GM19452 (cell line): ENCODE results near the gene CERS5.
"Not testable (repeated sequence)": the region's sequence is repeated elsewhere in the genome, so short reads cannot be mapped to it uniquely, and the experiment has no call there.

Experiments used
- ATAC-seq: cut with Tn5 transposase; IDR thresholded peaks from one replicate; pipeline ENCODE4 v1.9.1; 2021; ENCODE audit not compliant: unreplicated experiment

The CERS5 gene

GRCh38 chr12:50104417-50105366, 62.5 kb downstream of the CERS5 start:
- ATAC-seq = no peak

DNA sequence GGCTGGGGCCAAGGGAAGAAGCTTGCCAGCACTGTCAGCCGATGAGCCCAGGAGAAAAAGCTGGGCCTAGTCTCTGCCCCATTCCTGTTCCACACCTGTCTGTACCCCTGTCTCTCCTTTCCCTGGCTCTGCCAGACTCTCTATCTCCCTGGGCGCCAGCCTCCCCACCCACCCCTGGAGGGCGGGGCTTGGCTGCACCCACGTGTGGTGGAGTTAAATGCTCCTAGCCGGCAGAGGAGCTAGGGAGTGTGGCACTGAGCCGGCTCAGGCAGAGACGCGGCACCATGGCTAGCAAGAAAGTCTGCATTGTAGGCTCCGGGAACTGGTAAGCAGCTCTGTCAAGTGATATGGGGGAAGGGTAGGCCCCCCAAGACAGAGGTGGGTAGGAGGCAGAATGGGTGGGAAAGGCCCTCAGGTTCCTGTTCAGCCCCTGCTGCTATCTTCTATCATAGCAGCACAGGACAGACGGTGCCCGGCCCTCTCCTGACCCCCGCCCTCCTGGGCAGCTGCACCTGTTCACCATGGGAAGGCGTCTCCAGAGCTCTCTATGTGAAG, 63.3 kb downstream of the CERS5 start, which contains the start of gene GPD1:
Gene GPD1, plus strand, starts transcription at position 242 of the 555 bp plus-strand sequence. Its CDS starts 43 bp downstream, at position 285.
- no peak for ATAC-seq

GRCh38 chr12:50103351-50103750, 63.8 kb downstream of the CERS5 start:
- ATAC-seq = no peak

DNA sequence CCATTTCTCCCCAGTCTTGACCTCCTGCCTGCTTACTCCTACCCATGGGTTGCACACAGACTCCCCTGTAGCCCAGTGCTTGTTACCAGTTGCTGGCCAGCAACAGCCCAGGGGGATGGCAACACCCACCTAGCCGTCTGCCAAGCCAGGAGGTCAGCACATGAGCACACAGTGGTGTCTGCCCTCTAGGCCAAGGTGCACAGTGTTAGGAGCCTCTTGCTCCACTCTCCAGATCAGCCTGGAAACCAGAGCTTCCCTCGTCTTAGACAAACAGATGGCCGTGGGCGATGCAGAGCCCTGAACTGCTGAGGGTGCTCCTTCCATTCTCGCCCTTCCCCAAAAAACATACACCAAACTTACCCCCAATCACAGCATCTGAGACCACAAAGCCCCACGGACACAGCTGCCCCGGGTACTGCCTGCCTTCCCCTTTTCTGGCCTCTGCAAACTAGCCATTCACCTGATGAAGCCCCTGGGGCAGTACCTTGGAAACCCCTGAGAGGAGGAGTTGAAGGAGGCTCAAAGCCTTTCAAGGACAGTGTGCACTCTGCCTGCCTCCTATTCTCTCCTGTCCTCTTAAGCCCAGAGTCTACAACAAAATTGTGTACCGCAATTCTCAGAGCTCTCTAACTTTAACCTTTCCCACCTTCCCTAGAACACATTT, 64.4 kb downstream of the CERS5 start:
- no peak for ATAC-seq

DNA sequence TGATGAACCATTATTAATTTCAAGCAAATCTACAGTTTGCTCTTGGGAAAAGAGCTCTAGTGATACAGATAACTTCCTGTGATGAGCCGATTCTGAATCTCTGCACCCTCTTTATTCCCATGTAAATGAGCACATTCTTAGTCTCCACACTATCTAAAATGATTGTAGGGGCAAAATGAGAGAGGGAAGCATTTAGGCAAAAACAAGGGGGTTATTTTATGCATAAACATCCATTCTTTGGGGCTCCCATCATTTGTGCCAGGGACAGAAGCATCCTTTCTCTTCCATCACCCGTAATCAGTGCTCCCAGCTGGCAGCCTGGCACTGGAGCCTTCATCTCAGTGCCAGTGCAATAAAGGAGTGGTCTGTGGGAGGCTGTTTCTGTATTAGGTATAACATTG, 65.0 kb downstream of the CERS5 start:
- no peak for ATAC-seq

GRCh38 chr12:50101663-50102062, 65.5 kb downstream of the CERS5 start:
- ATAC-seq = no peak

DNA sequence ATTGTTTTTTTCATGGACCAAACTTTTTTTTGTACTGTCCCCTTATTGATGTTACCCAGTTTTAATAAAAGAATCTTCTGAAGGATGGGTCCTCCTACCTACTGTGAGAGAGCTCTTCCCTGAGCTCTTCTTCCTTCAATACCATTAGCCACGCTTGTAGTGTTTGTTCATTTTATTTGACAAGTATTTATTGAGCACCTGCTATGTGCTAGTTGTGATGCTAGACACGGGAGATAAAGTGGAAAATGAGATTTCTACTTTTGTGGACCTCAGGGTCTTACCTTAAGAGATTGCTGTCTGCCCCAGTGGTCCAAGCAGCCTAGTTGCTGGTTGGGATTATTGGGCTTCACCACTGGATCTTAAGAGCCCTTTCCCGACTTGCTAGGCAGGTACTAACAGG, 66.6 kb downstream of the CERS5 start:
- ATAC-seq = no peak

GRCh38 chr12:50099302-50100008, 67.7 kb downstream of the CERS5 start:
- no peak for ATAC-seq

DNA sequence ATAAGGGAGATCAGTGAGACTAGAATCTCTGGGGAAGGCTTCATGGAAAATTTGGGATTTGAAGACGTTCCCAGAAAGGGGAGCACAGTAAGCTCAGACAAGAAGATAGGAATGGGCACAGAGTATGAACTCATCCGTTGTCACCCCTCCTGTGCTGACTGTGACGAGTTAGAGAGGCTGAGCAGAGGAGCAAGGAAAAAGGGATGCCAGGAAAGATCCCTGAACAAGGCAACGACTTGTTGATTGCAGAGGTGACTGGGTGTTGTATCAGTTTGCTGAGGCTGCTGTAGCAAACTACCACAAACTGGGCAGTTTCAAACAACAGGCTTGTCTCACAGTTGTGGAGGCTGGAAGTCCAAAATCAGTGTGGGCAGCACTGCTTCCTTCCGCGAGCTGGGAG, 69.2 kb downstream of the CERS5 start:
- no peak for ATAC-seq

GRCh38 chr12:50090391-50090790, 76.8 kb downstream of the CERS5 start:
- ATAC-seq = no peak

DNA sequence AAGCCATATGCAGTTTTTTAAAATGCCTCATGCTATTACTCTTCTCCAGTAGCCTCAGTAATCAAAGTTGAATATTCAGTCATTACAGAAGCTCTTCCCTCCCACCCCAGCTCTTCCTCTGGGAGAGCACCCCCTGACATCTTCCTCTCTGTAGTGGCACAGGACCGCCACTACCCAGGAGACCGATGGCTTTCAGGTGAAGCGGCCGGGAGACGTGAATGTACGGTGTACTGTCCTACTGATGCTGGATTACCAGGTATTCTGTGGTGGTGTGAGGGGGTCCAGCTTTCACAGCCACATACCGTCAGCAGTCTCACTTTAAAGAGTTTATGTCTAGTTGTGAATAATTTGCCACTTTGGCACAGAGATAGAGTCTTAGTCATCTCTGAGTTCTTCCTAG, 77.4 kb downstream of the CERS5 start:
- no peak for ATAC-seq

DNA sequence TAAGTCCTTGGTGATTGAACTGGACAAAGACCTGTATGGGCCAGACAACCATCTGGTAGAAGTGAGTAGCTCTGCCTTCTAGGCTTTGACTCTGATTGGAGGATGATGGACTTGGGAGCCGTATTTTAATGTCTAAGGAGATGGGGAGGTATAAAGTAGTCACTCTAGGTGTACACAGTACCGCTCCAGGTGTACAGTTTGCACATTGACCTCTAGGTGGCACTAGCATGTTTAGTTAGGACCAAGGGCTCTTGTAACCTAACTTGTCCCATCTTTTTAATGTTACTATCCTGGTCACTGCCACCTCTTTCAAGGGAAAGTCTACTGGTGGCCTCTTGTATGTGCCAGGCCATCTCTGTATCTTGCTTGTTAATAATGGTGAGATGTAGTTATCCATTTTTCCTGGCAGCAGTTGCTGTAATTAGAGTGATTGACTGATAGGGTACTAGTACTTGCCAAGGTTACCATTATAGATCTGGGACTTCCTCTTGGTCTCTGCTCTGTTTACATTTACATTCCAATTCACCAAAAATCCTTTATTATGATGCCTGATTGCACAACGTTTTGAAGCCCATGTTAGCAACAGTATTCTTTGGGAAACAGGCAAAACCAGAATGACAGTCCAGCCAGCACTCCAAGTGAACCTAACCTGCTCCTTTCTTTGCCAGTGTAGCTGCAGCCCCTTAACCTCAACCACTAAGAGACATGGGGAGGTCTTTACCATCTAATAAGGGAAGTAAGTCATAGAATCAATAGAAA, 78.4 kb downstream of the CERS5 start:
- ATAC-seq = no peak

DNA sequence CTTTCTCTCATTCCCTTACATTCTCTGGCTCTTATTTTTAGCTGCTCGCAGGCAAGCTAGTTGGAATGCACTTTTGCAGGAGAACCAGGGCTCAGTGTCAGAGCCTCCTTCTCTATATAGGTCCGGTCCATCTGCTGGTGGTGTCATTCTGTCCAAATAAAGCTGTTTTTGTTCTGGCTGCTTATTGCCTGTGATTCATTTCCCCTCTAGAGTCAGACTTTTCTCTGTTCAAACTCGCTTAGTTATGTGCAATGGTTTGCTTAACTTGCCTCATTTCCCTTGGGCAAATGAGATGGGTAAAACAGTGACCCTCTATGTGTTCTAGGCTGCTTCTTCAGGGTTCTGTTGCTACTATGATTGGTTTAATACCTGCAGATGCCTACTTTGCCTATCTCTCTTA, 79.2 kb downstream of the CERS5 start:
- ATAC-seq = no peak

DNA sequence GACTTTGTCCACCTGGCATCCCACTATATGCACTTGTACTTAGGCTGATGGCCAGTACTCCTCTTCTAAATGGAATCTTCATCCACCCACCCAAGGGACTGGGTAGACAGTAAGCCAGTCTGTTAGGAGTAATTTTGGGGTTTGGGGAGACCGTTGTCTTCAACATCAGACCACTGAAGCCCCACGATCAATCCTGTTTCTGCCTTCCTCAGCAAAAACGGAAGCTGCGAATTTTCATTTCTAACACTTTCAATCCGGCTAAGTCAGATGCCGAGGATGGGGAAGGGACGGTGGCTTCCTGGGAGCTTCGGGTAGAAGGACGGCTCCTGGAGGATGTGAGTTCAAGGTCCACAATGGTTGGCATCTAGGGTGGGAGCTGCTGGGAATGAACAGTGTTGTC, 80.0 kb downstream of the CERS5 start:
- no peak for ATAC-seq

GRCh38 chr12:50086148-50086547, 81.0 kb downstream of the CERS5 start:
- ATAC-seq = no peak

GRCh38 chr12:50085615-50086072, 81.5 kb downstream of the CERS5 start:
- peak; percentile 14 for ATAC-seq

DNA sequence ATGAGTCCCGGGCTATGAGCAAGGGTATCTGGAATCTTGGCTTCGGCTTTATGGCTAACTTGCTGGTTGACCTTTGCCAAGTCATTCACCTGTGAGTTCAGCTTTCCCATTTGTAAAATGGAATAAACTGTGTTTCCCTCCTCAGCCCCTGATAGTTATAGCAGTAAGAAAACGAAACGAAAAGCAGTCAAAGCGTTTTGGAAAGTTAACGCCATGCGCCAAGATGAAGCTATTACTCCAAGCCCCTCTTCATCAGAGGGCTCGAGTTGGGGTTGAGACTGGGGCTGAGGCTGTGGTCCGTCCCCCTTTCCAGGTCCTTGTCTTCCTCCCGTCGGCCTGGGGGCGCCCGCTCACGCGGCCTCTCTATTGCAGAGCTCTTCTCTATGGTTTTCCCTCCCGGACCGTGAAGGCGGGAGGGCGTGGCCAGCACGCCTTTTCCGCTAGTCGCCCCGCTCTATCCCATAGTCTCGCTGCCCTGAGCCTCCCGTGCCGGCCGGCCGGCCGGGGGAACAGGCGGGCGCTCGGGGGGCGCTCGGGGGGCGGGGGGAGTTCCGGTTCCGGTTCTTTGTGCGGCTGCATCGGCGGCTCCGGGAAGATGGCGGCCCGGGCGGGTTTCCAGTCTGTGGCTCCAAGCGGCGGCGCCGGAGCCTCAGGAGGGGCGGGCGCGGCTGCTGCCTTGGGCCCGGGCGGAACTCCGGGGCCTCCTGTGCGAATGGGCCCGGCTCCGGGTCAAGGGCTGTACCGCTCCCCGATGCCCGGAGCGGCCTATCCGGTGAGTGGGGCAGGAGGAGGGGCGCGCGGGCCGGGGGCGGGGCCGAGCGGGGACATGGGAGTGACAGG, 82.2 kb downstream of the CERS5 start, which contains the start of gene SMARCD1:
Gene SMARCD1, plus strand, starts transcription at position 568 of the 840 bp plus-strand sequence. Its CDS starts 28 bp downstream, at position 596.
- peak; percentile 82 for ATAC-seq

GRCh38 chr12:50084409-50084774, 82.8 kb downstream of the CERS5 start:
- not testable (repeated sequence) for ATAC-seq

DNA sequence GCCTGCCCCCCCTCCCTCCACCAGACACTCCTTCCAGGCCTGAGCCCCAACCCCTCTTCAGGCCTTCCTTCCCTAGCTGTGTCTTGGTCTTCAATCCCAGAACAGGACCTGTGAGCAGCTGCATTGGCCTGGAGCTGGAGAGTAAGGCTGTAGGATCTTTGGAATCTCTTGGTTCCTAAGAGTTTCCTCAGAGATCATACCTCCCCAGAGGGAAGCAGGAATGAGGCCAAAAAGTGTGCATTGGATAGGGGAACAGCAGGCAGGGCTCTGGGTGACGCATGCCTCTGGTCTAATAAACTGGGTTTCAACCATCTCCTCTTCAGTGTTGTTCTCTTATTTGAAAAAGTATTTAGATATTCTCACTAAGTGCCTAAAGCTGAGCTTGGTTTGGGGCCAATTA, 83.9 kb downstream of the CERS5 start:
- no peak for ATAC-seq
